Choroid plexus epithelial cell (primary cell): ENCODE data around the gene RNF214.
"Not testable (repeated sequence)": the region's sequence is repeated elsewhere in the genome, so short reads cannot be mapped to it uniquely, and the experiment has no call there.

Experiments
- DNase-seq: peaks from one replicate; pipeline ENCODE4 v3.0.0-alpha.2; 2010; ENCODE audit warnings: low read depth
- H3K4me3 ChIP-seq: 2 replicates; pipeline ENCODE4 v1.5.1; 2011; ENCODE audit warnings: low read depth, mild to moderate bottlenecking, control low read depth, low read length, moderate library complexity
- TF ChIP-seq, protein P1 (sequence below): conservative IDR thresholded peaks from 2 replicates; pipeline ENCODE4 v1.5.1; 2011; ENCODE audit warnings: low read depth, mild to moderate bottlenecking, control low read depth, inconsistent platforms, low read length, moderate library complexity

The RNF214 gene

DNA sequence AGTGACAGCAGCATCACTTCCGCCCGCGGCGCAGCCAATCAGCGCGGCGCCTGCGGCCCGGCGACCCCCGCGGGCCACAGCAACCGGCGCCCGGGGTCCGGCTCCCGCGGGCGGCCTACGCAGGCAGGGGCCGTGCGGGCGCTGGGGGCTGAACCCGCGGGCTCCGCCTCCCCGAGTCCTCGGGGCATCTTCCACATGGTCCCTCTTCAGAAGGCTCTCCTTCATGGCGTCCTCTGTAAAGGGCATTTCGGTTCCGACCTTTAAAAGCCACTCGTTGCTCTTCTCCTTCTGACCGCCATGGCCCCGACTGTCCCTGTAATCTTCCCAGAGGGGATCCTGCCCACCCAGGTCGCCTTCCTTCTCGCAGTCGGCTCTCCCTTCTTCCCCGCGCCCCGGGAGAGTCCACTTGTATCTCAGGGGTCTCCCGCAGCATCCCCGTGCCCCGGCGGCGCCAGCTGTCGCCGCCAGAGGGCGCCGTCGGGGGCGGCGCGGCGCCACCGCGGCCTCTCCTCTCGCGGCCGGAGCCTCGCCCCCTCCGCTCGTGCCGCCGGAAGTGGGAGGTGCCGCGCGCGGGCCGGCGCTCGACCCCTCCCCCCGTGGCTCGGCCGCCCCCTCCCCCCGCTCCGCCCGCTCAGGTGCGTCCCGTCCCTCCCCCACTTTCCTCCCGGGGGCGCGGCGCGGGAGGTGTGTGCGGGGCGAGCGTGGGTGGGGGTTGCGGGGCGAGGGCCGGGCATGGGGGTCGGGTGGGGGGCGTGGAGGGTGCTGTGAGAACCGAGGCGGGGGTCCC is at the start of gene RNF214:
TSS of gene RNF214 (plus strand) at position 580 of the 787 bp plus-strand sequence. CDS start 1,602 bp downstream, outside the sequence.
- TF ChIP-seq, protein P1, sequence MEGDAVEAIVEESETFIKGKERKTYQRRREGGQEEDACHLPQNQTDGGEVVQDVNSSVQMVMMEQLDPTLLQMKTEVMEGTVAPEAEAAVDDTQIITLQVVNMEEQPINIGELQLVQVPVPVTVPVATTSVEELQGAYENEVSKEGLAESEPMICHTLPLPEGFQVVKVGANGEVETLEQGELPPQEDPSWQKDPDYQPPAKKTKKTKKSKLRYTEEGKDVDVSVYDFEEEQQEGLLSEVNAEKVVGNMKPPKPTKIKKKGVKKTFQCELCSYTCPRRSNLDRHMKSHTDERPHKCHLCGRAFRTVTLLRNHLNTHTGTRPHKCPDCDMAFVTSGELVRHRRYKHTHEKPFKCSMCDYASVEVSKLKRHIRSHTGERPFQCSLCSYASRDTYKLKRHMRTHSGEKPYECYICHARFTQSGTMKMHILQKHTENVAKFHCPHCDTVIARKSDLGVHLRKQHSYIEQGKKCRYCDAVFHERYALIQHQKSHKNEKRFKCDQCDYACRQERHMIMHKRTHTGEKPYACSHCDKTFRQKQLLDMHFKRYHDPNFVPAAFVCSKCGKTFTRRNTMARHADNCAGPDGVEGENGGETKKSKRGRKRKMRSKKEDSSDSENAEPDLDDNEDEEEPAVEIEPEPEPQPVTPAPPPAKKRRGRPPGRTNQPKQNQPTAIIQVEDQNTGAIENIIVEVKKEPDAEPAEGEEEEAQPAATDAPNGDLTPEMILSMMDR: peak; percentile 62
- H3K4me3 ChIP-seq: peak within 1 kb of the TSS; percentile 75
- DNase-seq: peak; percentile 68

DNA sequence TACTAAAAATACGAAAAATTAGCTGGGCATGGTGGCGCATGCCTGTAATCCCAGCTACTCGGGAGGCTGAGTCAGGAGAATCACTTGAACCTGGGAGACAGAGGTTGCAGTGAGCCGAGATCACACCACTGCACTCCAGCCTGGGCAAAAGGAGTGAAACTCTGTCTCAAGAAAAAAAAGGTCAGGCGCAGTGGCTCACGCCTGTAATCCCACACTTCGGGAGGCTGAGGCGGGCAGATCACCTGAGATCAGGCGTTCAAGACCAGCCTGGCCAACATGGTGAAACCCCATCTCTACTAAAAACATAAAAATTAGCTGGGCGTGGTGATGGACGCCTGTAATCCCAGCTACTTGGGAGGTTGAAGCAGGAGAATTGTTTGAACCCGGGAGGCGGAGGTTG is 49.3 kb upstream of the RNF214 start:
- DNase-seq, H3K4me3 ChIP-seq: not testable (repeated sequence)

DNA sequence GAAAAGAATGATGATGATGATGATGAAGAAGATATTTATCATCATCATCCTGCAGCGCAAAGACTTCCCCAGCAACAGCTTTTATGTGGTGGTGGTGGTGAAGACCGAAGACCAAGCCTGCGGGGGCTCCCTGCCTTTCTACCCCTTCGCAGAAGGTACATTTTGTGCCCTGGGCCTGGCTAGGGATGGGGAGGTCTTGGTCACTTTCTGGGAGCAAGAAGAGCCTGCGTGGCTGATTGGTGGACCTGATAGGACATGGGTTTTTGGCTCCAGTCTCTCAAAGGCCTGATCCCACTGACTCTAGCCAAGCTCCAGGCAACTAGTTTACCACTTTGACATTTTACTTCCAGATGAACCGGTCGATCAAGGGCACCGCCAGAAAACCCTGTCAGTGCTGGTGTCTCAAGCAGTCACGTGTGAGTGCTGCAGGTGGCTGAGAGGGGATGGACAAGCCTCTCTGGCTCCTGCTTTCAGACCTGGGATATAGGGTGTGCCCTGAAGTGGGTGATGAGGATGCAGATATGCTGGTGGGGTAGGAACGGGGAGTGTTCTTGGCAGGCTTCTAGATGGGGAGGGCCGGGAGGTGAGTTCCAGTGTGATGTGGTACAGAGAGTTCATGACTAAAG is 48.6 kb upstream of the RNF214 start:
- DNase-seq: no peak
- TF ChIP-seq, protein P1: no peak
- no peak overlapping the region for H3K4me3 ChIP-seq

DNA sequence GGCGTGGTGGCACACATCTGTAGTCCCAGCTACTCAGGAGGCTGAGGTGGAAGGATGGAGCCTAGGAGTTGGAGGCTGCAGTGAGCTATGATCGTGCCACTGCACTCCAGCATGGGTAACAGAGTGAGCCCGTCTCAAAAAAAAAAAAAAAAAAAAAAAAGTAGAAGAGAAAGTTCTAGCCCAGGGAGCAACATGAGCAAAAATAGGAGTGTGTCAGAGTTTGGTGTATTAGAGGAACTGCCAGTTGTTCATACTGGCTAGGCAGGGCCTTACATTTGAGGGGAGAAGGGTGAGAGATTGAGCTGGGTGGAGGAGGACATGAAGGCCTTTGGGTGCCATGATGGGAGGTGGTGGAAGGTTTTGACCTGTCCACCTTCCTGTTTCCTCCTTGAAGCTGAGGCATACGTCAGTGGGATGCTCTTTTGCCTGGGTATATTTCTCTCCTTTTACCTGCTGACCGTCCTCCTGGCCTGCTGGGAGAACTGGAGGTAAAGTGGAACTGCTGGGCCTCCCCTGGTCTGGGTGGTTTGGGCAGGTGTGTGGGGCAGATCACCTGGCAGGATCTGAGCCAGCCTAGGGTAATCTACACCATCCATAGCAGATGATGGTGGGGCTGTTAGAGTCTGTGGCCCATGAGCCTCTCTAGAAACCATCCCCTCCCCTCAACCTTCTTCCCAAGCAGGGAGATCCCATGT is 46.6 kb upstream of the RNF214 start:
- TF ChIP-seq, protein P1: no peak
- DNase-seq: no peak
- H3K4me3 ChIP-seq: no peak overlapping the region

DNA sequence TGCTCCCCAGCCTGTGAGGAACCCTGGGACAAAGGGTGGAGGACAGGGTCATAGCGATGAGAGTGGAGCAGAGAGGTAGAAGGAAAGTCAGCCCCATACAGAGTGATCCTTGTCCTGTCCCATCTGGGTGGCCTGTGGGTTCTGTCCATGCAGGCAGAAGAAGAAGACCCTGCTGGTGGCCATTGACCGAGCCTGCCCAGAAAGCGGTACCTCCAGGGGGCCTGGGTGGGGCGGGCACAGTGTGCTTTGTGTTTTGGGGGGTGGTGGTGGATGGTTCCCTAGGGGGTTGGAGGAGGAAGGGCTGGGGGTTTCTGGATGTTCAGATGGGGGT is 46.1 kb upstream of the RNF214 start:
- no peak for DNase-seq
- no peak overlapping the region for H3K4me3 ChIP-seq
- TF ChIP-seq, protein P1: no peak

DNA sequence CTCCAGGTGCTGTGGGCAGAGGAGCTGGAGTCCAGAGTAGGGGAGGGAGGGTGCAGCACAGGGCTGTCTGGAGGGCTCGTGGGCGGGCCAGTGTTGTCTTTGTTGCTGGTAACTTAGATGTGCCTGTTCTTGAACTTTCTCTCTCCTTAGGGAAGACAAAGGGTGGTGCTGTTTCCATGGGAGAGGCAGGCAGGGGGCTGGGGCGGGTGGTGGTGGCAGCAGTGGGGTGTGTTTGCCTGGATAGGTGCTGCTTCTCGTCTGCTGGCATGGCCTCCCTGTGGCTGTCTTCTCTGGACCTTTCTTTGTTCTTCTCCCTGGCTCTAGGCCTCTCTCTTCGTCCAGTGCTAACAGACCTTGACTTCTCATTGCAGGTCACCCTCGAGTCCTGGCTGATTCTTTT is 45.5 kb upstream of the RNF214 start:
- TF ChIP-seq, protein P1: no peak
- DNase-seq: no peak
- H3K4me3 ChIP-seq: no peak overlapping the region

DNA sequence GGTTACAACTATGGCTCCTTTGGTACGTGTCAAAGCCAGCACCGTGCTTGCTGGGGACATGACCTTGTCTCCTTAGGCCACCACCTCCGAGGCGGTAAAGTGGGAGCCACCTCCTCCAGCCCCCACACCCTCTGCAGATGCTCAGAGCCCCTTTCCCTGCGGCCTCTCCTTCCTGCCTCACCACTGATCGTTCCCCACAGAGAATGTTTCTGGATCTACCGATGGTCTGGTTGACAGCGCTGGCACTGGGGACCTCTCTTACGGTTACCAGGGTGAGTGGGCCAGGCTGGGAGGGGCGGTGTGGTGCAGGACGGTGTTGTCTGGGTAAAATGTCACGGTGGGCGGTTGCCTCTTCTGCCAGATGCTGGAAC is 45.1 kb upstream of the RNF214 start:
- TF ChIP-seq, protein P1: no peak
- no peak for DNase-seq

More for the DNA sequence above, 45.1 kb upstream of the RNF214 start:
- H3K4me3 ChIP-seq: no peak overlapping the region
